SK-N-SH treated with all-trans-retinoic acid at 6 μM for 48 hours (cell line): ENCODE data around the gene KCNE5.
"Not testable (repeated sequence)": the region's sequence is repeated elsewhere in the genome, so short reads cannot be mapped to it uniquely, and the experiment has no call there.

Experiments used
- ATAC-seq: fragments of 200-7000 bp; cut with Tn5 transposase; 3 replicates; pipeline ENCODE4 v1.9.1; 2020; ENCODE audit warnings: mild to moderate bottlenecking, moderate library complexity
- CSDC2 ChIP-seq: fragments of 250-450 bp; sonication (Bioruptor Pico); IDR thresholded peaks from 2 replicates; pipeline ENCODE4 v1.5.0; 2020; ENCODE audit warnings: mild to moderate bottlenecking, moderate library complexity
- ISL1 ChIP-seq: fragments of 250-450 bp; sonication (Bioruptor Pico); IDR thresholded peaks from 2 replicates; pipeline ENCODE4 v2.1.2; 2022; ENCODE audit warnings: mild to moderate bottlenecking, moderate library complexity
- OSR1 ChIP-seq: fragments of 250-450 bp; sonication (Bioruptor Pico); IDR thresholded peaks from 2 replicates; pipeline ENCODE4 v1.8.0; 2022; ENCODE audit warnings: moderate library complexity, mild to moderate bottlenecking, inconsistent platforms
- PPARA ChIP-seq: fragments of 250-450 bp; sonication (Bioruptor Pico); IDR thresholded peaks from 2 replicates; pipeline ENCODE4 v1.5.0; 2020; ENCODE audit warnings: mild to moderate bottlenecking, borderline replicate concordance
- TOX ChIP-seq: fragments of 250-450 bp; sonication (Bioruptor Pico); IDR thresholded peaks from 2 replicates; pipeline ENCODE4 v1.8.0; 2021; ENCODE audit warnings: mild to moderate bottlenecking, moderate library complexity, borderline replicate concordance
- ZFP30 ChIP-seq: fragments of 450-650 bp; formaldehyde crosslinking; IDR thresholded peaks from 2 replicates; pipeline ENCODE4 v1.5.0; 2022; ENCODE audit warnings: mild to moderate bottlenecking, moderate library complexity
- ZNF8 ChIP-seq: fragments of 450-650 bp; formaldehyde crosslinking; IDR thresholded peaks from 2 replicates; pipeline ENCODE4 v1.5.0; 2020; ENCODE audit warnings: mild to moderate bottlenecking, moderate library complexity
- TF ChIP-seq, protein P1 (sequence below): fragments of 250-450 bp; sonication (Bioruptor Pico); IDR thresholded peaks from 2 replicates; pipeline ENCODE4 v1.8.0; 2020; ENCODE audit warnings: mild to moderate bottlenecking, moderate library complexity, borderline replicate concordance

KCNE5 gene

DNA sequence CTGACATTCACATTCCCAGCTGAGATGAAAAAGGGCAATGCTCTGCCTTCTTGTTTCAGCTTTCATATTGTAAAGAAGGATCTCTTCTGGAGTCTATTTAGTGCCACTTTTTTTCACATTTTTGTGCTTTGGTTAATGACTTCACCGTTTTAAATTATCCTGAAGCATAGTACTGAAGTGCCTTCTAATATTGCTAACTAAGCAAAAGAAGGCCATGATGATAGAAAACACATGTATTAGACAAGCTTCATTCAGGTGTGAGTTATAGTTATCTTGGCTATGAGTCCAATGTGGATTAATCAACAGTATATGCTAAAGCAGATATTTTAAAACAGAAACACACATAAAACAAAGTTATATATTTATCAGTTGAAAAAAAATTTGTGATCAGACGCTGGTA is 47.9 kb downstream of the KCNE5 start:
- ATAC-seq, result no peak
- TF ChIP-seq OSR1 (CRISPR knock-in tag) (no peak), ZNF8 (CRISPR knock-in tag) (no peak), ISL1 (CRISPR knock-in tag) (no peak), PPARA (CRISPR knock-in tag) (no peak), TOX (no peak), CSDC2 (CRISPR knock-in tag) (no peak), ZFP30 (CRISPR knock-in tag) (no peak)
- TF ChIP-seq, protein P1, sequence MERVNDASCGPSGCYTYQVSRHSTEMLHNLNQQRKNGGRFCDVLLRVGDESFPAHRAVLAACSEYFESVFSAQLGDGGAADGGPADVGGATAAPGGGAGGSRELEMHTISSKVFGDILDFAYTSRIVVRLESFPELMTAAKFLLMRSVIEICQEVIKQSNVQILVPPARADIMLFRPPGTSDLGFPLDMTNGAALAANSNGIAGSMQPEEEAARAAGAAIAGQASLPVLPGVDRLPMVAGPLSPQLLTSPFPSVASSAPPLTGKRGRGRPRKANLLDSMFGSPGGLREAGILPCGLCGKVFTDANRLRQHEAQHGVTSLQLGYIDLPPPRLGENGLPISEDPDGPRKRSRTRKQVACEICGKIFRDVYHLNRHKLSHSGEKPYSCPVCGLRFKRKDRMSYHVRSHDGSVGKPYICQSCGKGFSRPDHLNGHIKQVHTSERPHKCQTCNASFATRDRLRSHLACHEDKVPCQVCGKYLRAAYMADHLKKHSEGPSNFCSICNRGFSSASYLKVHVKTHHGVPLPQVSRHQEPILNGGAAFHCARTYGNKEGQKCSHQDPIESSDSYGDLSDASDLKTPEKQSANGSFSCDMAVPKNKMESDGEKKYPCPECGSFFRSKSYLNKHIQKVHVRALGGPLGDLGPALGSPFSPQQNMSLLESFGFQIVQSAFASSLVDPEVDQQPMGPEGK (CRISPR knock-in tag), result no peak

DNA sequence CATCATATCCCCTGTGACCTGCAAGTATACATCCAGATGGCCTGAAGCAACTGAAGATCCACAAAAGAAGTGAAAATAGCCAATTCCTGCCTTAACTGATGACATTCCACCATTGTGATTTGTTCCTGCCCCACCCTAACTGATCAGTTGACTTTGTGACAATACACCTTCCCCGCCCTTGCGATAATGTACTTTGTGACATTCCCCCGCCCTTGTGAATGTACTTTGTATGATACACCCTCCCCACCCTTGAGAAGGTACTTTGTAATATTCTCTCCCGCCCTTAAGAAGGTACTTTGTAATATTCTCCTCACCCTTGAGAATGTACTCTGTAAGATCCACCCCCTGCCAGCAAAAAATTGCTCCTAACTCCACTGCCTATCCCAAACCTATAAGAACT is 48.9 kb downstream of the KCNE5 start:
- ATAC-seq, result not testable (repeated sequence)
